Endodermal cell (in vitro differentiated cells): ENCODE data around the gene MACROD2. TPM values are rescaled to one million over a fixed set of nuclear protein-coding genes. Genes with fewer than 3 reads are reported as not detected.
A peak's percentile ranks its signal among the peaks of the same experiment; 100 is the strongest.

Experiments used
- DNase-seq: peaks from one replicate; pipeline ENCODE4 v3.0.0-alpha.2; 2017
- H3K27ac ChIP-seq: 2 replicates; pipeline ENCODE4 v1.5.1; 2013; ENCODE audit warnings: mild to moderate bottlenecking, low read depth, low read length, moderate library complexity
- H3K27me3 ChIP-seq: 2 replicates; pipeline ENCODE4 v1.6.1; 2013; ENCODE audit warnings: mild to moderate bottlenecking, low read length, moderate library complexity; ENCODE audit not compliant: insufficient read depth, control insufficient read depth, poor library complexity, severe bottlenecking
- H3K36me3 ChIP-seq: 2 replicates; pipeline ENCODE4 v1.7.0; 2013; ENCODE audit warnings: mild to moderate bottlenecking, low read length, moderate library complexity; ENCODE audit not compliant: control insufficient read depth, insufficient read depth
- H3K4me1 ChIP-seq: one replicate; pipeline ENCODE4 v1.7.0; 2013; ENCODE audit warnings: low read length; ENCODE audit not compliant: control insufficient read depth, insufficient read depth
- H3K4me3 ChIP-seq: 2 replicates; pipeline ENCODE4 v1.5.1; 2013; ENCODE audit warnings: mild to moderate bottlenecking, low read length, moderate library complexity
- H3K9ac ChIP-seq: 2 replicates; pipeline ENCODE4 v1.6.1; 2013; ENCODE audit warnings: mild to moderate bottlenecking, low read length, moderate library complexity; ENCODE audit not compliant: poor library complexity, severe bottlenecking; ENCODE audit errors: extremely low read depth
- H3K9me3 ChIP-seq: 2 replicates; pipeline ENCODE4 v1.6.1; 2013; ENCODE audit warnings: mild to moderate bottlenecking, low read length, moderate library complexity; ENCODE audit not compliant: control insufficient read depth
- H3K27ac Mint-ChIP-seq: 2 replicates; pipeline ENCODE4 v1.8.0; 2020; ENCODE audit warnings: mixed read lengths
- H3K27me3 Mint-ChIP-seq: 2 replicates; pipeline ENCODE4 v1.8.0; 2021; ENCODE audit warnings: mild to moderate bottlenecking, mixed read lengths; ENCODE audit not compliant: insufficient read depth
- H3K36me3 Mint-ChIP-seq: 2 replicates; pipeline ENCODE4 v1.8.0; 2020; ENCODE audit warnings: low read depth, mixed read lengths
- H3K4me1 Mint-ChIP-seq: 2 replicates; pipeline ENCODE4 v1.8.0; 2020; ENCODE audit warnings: mixed read lengths
- H3K4me3 Mint-ChIP-seq: 2 replicates; pipeline ENCODE4 v1.8.0; 2020; ENCODE audit warnings: mild to moderate bottlenecking, moderate library complexity, mixed read lengths
- H3K9me3 Mint-ChIP-seq: 2 replicates; pipeline ENCODE4 v1.8.0; 2020; ENCODE audit warnings: mild to moderate bottlenecking, mixed read lengths
- WGBS, 2 experiments: methylation state at CpG; one replicate each; pipeline versions ENCODE4 v1.1.5 to v1.1.7; 2013; ENCODE audit warnings: missing lambda C conversion rate in 2 of 2, mixed read lengths in 1 of 2; ENCODE audit not compliant: insufficient coverage in 1 of 2, insufficient read length in 1 of 2; 5-methylcytosine and 5-hydroxymethylcytosine counted together
- total RNA-seq, 2 donors: library from RNA; stranded (reverse); fragmentation: NEBNext Ultra II Directional in 1 of 2; extraction: Animal tissue kit (Norgen Biotek cat#: 25700) in 1 of 2; gene quantifications; 2 replicates in 1 of 2; 3 replicates in 1 of 2; pipeline ENCODE4 v1.2.1, GENCODE V29; 2021
- TF ChIP-seq, protein P1 (sequence below): fragments of 200-600 bp; sonication (generic); conservative IDR thresholded peaks from 2 replicates; pipeline ENCODE4 v1.5.0; 2021; ENCODE audit warnings: antibody characterized with exemption, mild to moderate bottlenecking

The MACROD2 gene
- total RNA-seq, 2 donors from 2014 or later: 2.3 to 4.8 TPM

DNA sequence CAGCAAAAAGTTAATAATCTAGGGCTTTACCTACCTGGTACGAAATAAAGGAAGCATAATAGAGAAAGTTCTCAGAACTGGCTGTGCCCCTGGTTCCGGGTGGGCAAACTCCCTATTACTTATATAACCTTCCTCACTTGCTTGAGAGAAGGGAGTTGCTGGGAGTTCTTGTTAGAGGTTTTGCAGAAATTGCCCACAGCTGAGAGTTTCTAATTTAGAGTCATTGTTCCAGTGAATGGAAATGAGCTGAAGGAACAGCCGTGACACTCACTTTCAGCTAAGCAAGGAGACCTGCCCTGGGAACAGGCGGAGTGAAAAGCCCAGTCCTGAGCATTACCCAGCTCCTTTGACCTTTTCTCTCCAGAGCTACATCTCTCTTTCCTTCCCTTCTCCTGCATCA, 936.7 kb downstream of the MACROD2 start:
- Mint-ChIP-seq H3K4me1 (peaks cover 8% of the 10 kb centered on the region), H3K36me3 (no peaks in the 10 kb centered on the region), H3K9me3 (no peaks in the 10 kb centered on the region), H3K27me3 (no peaks in the 10 kb centered on the region), H3K27ac (no peak overlapping the region), H3K4me3 (no peak overlapping the region)
- TF ChIP-seq, protein P1, sequence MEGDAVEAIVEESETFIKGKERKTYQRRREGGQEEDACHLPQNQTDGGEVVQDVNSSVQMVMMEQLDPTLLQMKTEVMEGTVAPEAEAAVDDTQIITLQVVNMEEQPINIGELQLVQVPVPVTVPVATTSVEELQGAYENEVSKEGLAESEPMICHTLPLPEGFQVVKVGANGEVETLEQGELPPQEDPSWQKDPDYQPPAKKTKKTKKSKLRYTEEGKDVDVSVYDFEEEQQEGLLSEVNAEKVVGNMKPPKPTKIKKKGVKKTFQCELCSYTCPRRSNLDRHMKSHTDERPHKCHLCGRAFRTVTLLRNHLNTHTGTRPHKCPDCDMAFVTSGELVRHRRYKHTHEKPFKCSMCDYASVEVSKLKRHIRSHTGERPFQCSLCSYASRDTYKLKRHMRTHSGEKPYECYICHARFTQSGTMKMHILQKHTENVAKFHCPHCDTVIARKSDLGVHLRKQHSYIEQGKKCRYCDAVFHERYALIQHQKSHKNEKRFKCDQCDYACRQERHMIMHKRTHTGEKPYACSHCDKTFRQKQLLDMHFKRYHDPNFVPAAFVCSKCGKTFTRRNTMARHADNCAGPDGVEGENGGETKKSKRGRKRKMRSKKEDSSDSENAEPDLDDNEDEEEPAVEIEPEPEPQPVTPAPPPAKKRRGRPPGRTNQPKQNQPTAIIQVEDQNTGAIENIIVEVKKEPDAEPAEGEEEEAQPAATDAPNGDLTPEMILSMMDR: no peak
- WGBS, 2 experiments: 82% methylated on average over 3 of the region's 4 CpGs; no CpG with 5 or more reads in 1 of the 2 experiments
- no peak overlapping the region for H3K4me3 ChIP-seq
- H3K9ac ChIP-seq: no peak overlapping the region
- no peaks in the 10 kb centered on the region for H3K9me3 ChIP-seq
- H3K27me3 ChIP-seq: no peaks in the 10 kb centered on the region
- H3K27ac ChIP-seq: no peak overlapping the region
- H3K36me3 ChIP-seq: no peaks in the 10 kb centered on the region
- H3K4me1 ChIP-seq: no peaks in the 10 kb centered on the region
- no peak for DNase-seq

DNA sequence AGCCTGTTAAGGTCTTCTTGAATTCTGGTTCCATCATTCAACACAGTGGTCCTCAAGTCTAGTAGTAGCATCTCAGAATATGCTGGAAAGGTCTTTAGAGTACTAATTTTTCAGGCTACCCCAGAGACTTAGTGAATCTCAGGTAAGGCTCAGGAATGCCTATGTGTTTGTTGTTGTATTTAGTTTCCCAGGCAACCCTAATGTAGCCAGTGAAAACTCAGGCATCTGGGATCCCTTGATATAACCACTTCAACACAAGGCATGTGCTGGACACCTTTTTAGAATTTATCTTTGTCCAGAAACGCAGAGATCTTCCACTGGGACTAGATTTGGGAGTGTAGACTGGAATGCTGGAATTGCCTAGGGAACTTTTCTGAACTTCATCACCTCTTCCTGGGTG, 940.0 kb downstream of the MACROD2 start:
- 93 to 100% methylated on average over 1 of the region's 1 CpG for WGBS, 2 experiments
- Mint-ChIP-seq H3K9me3 (peaks cover 7% of the 10 kb centered on the region), H3K27ac (peak overlapping the region; percentile 56), H3K27me3 (no peaks in the 10 kb centered on the region), H3K4me1 (peaks cover 8% of the 10 kb centered on the region), H3K4me3 (no peak overlapping the region), H3K36me3 (peaks cover under 1% of the 10 kb centered on the region)
- H3K4me1 ChIP-seq: no peaks in the 10 kb centered on the region
- H3K9me3 ChIP-seq: peaks cover 3% of the 10 kb centered on the region
- no peaks in the 10 kb centered on the region for H3K27me3 ChIP-seq
- TF ChIP-seq, protein P1: no peak
- H3K36me3 ChIP-seq: no peaks in the 10 kb centered on the region
- DNase-seq: no peak
- H3K27ac ChIP-seq: no peak overlapping the region
- H3K9ac ChIP-seq: no peak overlapping the region
- H3K4me3 ChIP-seq: no peak overlapping the region

DNA sequence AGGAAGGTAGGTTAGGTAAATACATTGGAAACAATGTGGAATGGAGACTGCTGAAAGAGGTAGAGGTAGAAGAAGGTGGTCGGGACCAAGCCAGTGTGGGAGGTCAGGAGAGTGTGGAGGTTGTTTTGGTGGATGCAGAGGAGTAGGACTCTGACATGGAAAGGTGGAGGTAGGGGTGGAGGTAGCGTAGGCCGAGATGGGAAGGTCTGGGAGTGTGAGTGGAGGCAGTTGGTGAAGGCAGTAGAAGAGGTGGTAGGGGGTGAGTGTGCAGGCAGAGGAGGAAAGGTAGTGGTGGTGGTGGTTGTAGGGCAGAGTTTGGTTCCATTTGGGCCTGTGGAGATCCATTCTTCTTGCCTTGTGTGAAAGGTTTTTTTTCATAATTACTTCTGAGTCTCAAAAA, 941.7 kb downstream of the MACROD2 start:
- Histone ChIP-seq H3K4me3 (no peak overlapping the region), H3K27me3 (no peaks in the 10 kb centered on the region), H3K9me3 (peaks cover 6% of the 10 kb centered on the region), H3K9ac (no peak overlapping the region), H3K4me1 (no peaks in the 10 kb centered on the region), H3K27ac (no peak overlapping the region), H3K36me3 (no peaks in the 10 kb centered on the region)
- H3K27ac Mint-ChIP-seq: no peak overlapping the region
- H3K27me3 Mint-ChIP-seq: no peaks in the 10 kb centered on the region
- peaks cover 14% of the 10 kb centered on the region for H3K9me3 Mint-ChIP-seq
- H3K36me3 Mint-ChIP-seq: peaks cover 2% of the 10 kb centered on the region
- WGBS, 2 experiments: 86 to 87% methylated on average over 3 of the region's 3 CpGs
- DNase-seq: no peak
- no peak overlapping the region for H3K4me3 Mint-ChIP-seq
- H3K4me1 Mint-ChIP-seq: peaks cover 8% of the 10 kb centered on the region
- TF ChIP-seq, protein P1: no peak
